ENCODE measurements around the gene CCDC57. TPM values are rescaled to one million over a fixed set of nuclear protein-coding genes. Genes with fewer than 3 reads are reported as not detected.

CCDC57 gene
- polyA plus RNA-seq, 1 donor (not counting 4 experiments of a cell fraction or from before 2014, with no cell fraction given) = 19.2 TPM

DNA sequence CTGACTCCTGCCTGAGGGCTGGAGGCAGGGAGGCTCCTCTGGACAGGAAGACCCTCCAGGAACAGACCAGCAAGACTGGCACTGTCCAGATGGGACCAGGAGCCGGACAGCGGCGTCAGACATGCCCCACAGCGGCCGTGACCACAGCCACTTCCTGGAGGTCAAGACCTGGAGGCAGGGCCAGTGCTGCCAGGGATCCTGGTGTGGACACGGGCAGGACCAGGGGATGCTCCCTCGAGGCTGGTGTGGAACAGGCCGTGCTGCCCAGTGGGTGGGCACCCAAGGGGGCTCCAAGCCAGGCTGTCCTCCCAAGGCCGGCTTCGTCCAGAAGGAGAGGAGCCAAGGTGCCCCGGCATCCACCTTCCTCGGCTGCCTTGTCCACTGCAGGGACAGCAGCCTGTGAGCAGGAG, 4.5 kb upstream of the CCDC57 start:
- Histone ChIP-seq H3K9me1 (ENCODE audit: control insufficient read depth, extremely low read depth, insufficient read depth, low read length) (no peaks in the 10 kb centered on the region), H3K4me1 (ENCODE audit: control insufficient read depth, extremely low read depth, insufficient read depth, low read length) (peaks cover 35% of the 10 kb centered on the region), H2AFZ (ENCODE audit: control insufficient read depth, low read length) (peak overlapping the region; percentile 40), H3K79me2 (ENCODE audit: control insufficient read depth, insufficient read depth, low read length) (no peaks in the 10 kb centered on the region), H3K4me2 (ENCODE audit: control insufficient read depth, extremely low read depth, insufficient read depth, low read depth, low read length) (peak overlapping the region; percentile 78), H3K36me3 (ENCODE audit: control insufficient read depth in 2 of 2, extremely low read depth in 1 of 2, insufficient read depth in 2 of 2, low read length in 2 of 2) (no peaks in the 10 kb centered on the region), H3K9me3 (ENCODE audit: control insufficient read depth, low read depth, low read length) (no peaks in the 10 kb centered on the region), H3K9ac (ENCODE audit: control insufficient read depth, extremely low read depth, insufficient read depth, low read length) (peak overlapping the region; percentile 69), H3K27me3 (ENCODE audit: control insufficient read depth, extremely low read depth, insufficient read depth, low read length) (no peaks in the 10 kb centered on the region), H3K27ac (ENCODE audit: control insufficient read depth, insufficient read depth, low read length) (peak overlapping the region; percentile 78), H4K20me1 (ENCODE audit: control insufficient read depth, extremely low read depth, insufficient read depth, low read length) (no peaks in the 10 kb centered on the region), H3K4me3 (ENCODE audit: control insufficient read depth in 2 of 3, extremely low read depth in 1 of 3, insufficient read depth in 2 of 3, low read depth in 1 of 3, low read length in 3 of 3) (no peak overlapping the region)
- TF ChIP-seq, protein P1, sequence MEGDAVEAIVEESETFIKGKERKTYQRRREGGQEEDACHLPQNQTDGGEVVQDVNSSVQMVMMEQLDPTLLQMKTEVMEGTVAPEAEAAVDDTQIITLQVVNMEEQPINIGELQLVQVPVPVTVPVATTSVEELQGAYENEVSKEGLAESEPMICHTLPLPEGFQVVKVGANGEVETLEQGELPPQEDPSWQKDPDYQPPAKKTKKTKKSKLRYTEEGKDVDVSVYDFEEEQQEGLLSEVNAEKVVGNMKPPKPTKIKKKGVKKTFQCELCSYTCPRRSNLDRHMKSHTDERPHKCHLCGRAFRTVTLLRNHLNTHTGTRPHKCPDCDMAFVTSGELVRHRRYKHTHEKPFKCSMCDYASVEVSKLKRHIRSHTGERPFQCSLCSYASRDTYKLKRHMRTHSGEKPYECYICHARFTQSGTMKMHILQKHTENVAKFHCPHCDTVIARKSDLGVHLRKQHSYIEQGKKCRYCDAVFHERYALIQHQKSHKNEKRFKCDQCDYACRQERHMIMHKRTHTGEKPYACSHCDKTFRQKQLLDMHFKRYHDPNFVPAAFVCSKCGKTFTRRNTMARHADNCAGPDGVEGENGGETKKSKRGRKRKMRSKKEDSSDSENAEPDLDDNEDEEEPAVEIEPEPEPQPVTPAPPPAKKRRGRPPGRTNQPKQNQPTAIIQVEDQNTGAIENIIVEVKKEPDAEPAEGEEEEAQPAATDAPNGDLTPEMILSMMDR (optimal IDR thresholded peaks at IDR 0.05 in 1 of 3, IDR thresholded peaks at IDR 0.05 in 1 of 3, conservative IDR thresholded peaks at IDR 0.05 in 1 of 3; ENCODE audit: extremely low read depth in 1 of 3, insufficient read depth in 2 of 3, low read length in 3 of 3) = no peak
- no peak for TF ChIP-seq EZH2 (IDR thresholded peaks at IDR 0.05; ENCODE audit: low read length)
- dilution Hi-C loops (cut with MboI; ENCODE audit: extremely low pct_ligation_motif_present, low sequenced_read_pairs) = no loop called here
- no peak for DNase-seq (ENCODE audit: low read depth, low spot score)
- FAIRE-seq = no peak

- DNase-seq (ENCODE audit: low read depth, low spot score) = no peak
- H3K4me1 ChIP-seq (ENCODE audit: control insufficient read depth, extremely low read depth, insufficient read depth, low read length) = peaks cover 35% of the 10 kb centered on the region
- peaks cover 6% of the 10 kb centered on the region for H3K79me2 ChIP-seq (ENCODE audit: control insufficient read depth, insufficient read depth, low read length)
- dilution Hi-C loops (cut with MboI; ENCODE audit: extremely low pct_ligation_motif_present, low sequenced_read_pairs) = no loop called here
- H2AFZ ChIP-seq (ENCODE audit: control insufficient read depth, low read length) = peak overlapping the region; percentile 58
- H3K4me2 ChIP-seq (ENCODE audit: control insufficient read depth, extremely low read depth, insufficient read depth, low read depth, low read length) = peak overlapping the region; percentile 78
- FAIRE-seq = peak; percentile 53
- H3K36me3 ChIP-seq (ENCODE audit: control insufficient read depth in 2 of 2, extremely low read depth in 1 of 2, insufficient read depth in 2 of 2, low read length in 2 of 2) = no peaks in the 10 kb centered on the region
- no peaks in the 10 kb centered on the region for H4K20me1 ChIP-seq (ENCODE audit: control insufficient read depth, extremely low read depth, insufficient read depth, low read length)
- peak overlapping the region in 1 of 3 experiments; percentile 38 for H3K4me3 ChIP-seq (ENCODE audit: control insufficient read depth in 2 of 3, extremely low read depth in 1 of 3, insufficient read depth in 2 of 3, low read depth in 1 of 3, low read length in 3 of 3)
- peak overlapping the region; percentile 78 for H3K27ac ChIP-seq (ENCODE audit: control insufficient read depth, insufficient read depth, low read length)
- H3K9me1 ChIP-seq (ENCODE audit: control insufficient read depth, extremely low read depth, insufficient read depth, low read length) = no peaks in the 10 kb centered on the region
- no peaks in the 10 kb centered on the region for H3K27me3 ChIP-seq (ENCODE audit: control insufficient read depth, extremely low read depth, insufficient read depth, low read length)
- H3K9me3 ChIP-seq (ENCODE audit: control insufficient read depth, low read depth, low read length) = no peaks in the 10 kb centered on the region
- H3K9ac ChIP-seq (ENCODE audit: control insufficient read depth, extremely low read depth, insufficient read depth, low read length) = peak overlapping the region; percentile 69
- no peak for TF ChIP-seq EZH2 (IDR thresholded peaks at IDR 0.05; ENCODE audit: low read length)
- TF ChIP-seq, protein P1 (optimal IDR thresholded peaks at IDR 0.05 in 1 of 3, IDR thresholded peaks at IDR 0.05 in 1 of 3, conservative IDR thresholded peaks at IDR 0.05 in 1 of 3; ENCODE audit: extremely low read depth in 1 of 3, insufficient read depth in 2 of 3, low read length in 3 of 3) = peak in 1 of 3 experiments; percentile 44
Observed at GRCh38 chr17:82216301-82217119, 3.9 kb upstream of the CCDC57 start.

Data from keratinocyte (primary cell).